Uterus (tissue), 4 donors: Measurements from ENCODE around the gene TSHZ1. TPM values are rescaled to one million over a fixed set of nuclear protein-coding genes. Genes with fewer than 3 reads are reported as not detected.

Source experiments
- DNase-seq, 2 donors: peaks; one replicate each; pipeline ENCODE4 v3.0.0-alpha.2; 2019 to 2020
- H3K27ac ChIP-seq, 2 donors: fragments of 200-600 bp; sonication (generic); 1 replicate in 1 of 2; 2 replicates in 1 of 2; pipeline ENCODE4 v1.5.1; 2016 to 2018
- H3K27me3 ChIP-seq, 2 donors: fragments of 200-600 bp; sonication (generic); one replicate each; pipeline ENCODE4 v1.5.1; 2018 to 2019; ENCODE audit warnings: control low read depth in 1 of 2
- H3K36me3 ChIP-seq, 2 donors: fragments of 200-600 bp; sonication (generic); one replicate each; pipeline ENCODE4 v1.5.1; 2019; ENCODE audit warnings: control low read depth in 1 of 2
- H3K4me1 ChIP-seq, 2 donors: fragments of 200-600 bp; sonication (generic); one replicate each; pipeline ENCODE4 v1.5.1; 2018 to 2019; ENCODE audit warnings: control low read depth in 1 of 2
- H3K4me3 ChIP-seq, 2 donors: fragments of 200-600 bp; sonication (generic); 1 replicate in 1 of 2; 2 replicates in 1 of 2; pipeline ENCODE4 v1.5.1; 2018 to 2019; ENCODE audit warnings: mild to moderate bottlenecking in 1 of 2
- H3K9me3 ChIP-seq, 2 donors: fragments of 200-600 bp; sonication (generic); one replicate each; pipeline ENCODE4 v1.5.1; 2019; ENCODE audit warnings: control low read depth in 1 of 2
- POLR2A ChIP-seq, 2 donors: fragments of 450-650 bp; IDR thresholded peaks; one replicate each; pipeline ENCODE4 v1.6.1; 2016; ENCODE audit warnings: antibody characterized with exemption in 2 of 2, mild to moderate bottlenecking in 1 of 2, moderate library complexity in 1 of 2
- intact Hi-C: fragments of 100-400 bp; cut with DNase I; formaldehyde crosslinking; loops from one replicate; pipeline ENCODE4 v1.15.1; 2023; ENCODE audit warnings: low total_unique reads
- total RNA-seq, 4 donors: library from RNA; depleted of rRNA in 3 of 4; stranded (reverse); fragments of >200 nt in 3 of 4; gene quantifications; one replicate each; pipeline versions ENCODE4 v1.1.0 to v1.2.4, GENCODE V29; 2014 to 2023
- TF ChIP-seq, protein P1 (sequence below), 4 experiments: fragments of 200-600 bp in 2 of 4; fragments of 450-650 bp in 2 of 4; sonication (generic) in 2 of 4; IDR thresholded peaks; one replicate each; pipeline ENCODE4 v1.5.1; 2016 to 2019; ENCODE audit warnings: antibody characterized with exemption in 4 of 4, mild to moderate bottlenecking in 2 of 4, moderate library complexity in 1 of 4
- donor health status: DM: yes; HTN: yes; CAD: no.

The TSHZ1 gene
- total RNA-seq, 4 donors from 2014 or later: 10.0 to 31.9 (median 21.4) TPM

DNA sequence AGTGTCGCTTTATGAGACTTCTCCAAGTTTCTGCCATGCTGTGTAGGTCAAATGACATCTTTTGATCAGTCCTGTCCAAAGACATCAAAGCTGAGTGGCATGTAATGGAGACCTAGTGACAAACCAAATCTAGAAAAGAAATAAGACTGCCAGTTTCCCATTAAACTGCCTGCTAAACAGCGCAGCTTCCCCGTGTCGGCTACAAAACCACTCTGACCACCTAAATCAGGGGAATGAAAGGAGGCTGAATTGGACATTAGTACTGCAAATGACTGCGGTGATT, 57.7 kb downstream of the TSHZ1 start:
- H3K4me3 ChIP-seq: no peak overlapping the region
- intact Hi-C loops: no loop called here
- no peak for TF ChIP-seq POLR2A (IDR thresholded peaks at IDR 0.05)
- TF ChIP-seq, protein P1, sequence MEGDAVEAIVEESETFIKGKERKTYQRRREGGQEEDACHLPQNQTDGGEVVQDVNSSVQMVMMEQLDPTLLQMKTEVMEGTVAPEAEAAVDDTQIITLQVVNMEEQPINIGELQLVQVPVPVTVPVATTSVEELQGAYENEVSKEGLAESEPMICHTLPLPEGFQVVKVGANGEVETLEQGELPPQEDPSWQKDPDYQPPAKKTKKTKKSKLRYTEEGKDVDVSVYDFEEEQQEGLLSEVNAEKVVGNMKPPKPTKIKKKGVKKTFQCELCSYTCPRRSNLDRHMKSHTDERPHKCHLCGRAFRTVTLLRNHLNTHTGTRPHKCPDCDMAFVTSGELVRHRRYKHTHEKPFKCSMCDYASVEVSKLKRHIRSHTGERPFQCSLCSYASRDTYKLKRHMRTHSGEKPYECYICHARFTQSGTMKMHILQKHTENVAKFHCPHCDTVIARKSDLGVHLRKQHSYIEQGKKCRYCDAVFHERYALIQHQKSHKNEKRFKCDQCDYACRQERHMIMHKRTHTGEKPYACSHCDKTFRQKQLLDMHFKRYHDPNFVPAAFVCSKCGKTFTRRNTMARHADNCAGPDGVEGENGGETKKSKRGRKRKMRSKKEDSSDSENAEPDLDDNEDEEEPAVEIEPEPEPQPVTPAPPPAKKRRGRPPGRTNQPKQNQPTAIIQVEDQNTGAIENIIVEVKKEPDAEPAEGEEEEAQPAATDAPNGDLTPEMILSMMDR (IDR thresholded peaks at IDR 0.05): no peak
- no peak overlapping the region for H3K27ac ChIP-seq
- no peaks in the 10 kb centered on the region for H3K9me3 ChIP-seq
- H3K4me1 ChIP-seq: no peaks in the 10 kb centered on the region
- no peak for DNase-seq
- no peaks in the 10 kb centered on the region for H3K27me3 ChIP-seq
- H3K36me3 ChIP-seq: no peaks in the 10 kb centered on the region

DNA sequence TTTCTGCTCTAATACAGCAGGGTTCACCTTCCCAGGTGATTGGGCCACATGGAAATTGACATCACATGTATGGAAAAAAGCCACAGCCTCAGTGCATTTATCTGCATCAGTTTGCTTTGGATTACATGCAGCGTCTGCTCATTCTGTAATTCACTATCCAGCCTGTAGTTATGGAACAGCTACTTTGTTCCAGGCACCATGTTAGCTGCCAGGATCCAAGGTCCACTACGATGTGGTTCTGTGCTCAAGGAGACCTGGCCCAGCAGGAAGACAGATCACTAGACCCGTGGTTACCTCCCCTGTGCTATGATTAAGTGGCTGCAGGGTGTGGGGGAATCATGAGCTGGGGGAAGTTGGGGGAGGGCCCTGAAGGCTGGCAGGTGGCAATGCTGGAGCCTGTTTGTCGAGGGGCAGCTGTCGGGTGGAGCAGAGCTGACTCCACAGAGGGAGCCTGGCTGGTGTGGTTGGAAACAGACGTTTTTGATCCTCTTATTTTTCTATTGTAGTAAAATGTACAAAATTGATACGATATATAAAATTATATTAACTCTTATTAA, 58.6 kb downstream of the TSHZ1 start:
- Histone ChIP-seq H3K9me3 (no peaks in the 10 kb centered on the region), H3K36me3 (no peaks in the 10 kb centered on the region), H3K27me3 (no peaks in the 10 kb centered on the region), H3K27ac (no peak overlapping the region), H3K4me1 (no peaks in the 10 kb centered on the region), H3K4me3 (no peak overlapping the region)
- TF ChIP-seq, protein P1 (IDR thresholded peaks at IDR 0.05): no peak
- no peak for TF ChIP-seq POLR2A (IDR thresholded peaks at IDR 0.05)
- DNase-seq: no peak
- intact Hi-C loops: no loop called here

DNA sequence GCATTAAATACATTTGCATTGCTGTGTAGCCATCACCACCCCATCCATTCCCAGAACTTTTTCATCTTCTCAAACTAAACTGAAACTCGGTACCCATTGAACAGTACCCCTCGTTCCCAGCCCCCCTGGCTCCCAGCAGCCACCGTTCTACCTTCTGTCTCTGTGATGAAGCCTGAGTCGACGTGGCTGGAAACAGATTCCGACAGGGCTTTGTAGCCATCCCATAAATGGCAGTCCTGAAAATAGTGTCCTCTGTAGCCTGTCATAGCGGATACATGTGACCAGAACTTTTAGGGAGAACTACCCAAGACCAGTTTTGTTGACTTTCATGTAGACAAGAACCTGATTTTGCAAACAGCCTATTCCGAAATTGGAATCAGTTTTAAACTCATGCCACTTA, 59.1 kb downstream of the TSHZ1 start:
- TF ChIP-seq POLR2A (IDR thresholded peaks at IDR 0.05): no peak
- TF ChIP-seq, protein P1 (IDR thresholded peaks at IDR 0.05): no peak
- no peaks in the 10 kb centered on the region for H3K27me3 ChIP-seq
- no peak overlapping the region for H3K4me3 ChIP-seq
- H3K27ac ChIP-seq: no peak overlapping the region
- no peaks in the 10 kb centered on the region for H3K9me3 ChIP-seq
- DNase-seq: no peak
- H3K4me1 ChIP-seq: no peaks in the 10 kb centered on the region
- intact Hi-C loops: no loop called here
- H3K36me3 ChIP-seq: no peaks in the 10 kb centered on the region

DNA sequence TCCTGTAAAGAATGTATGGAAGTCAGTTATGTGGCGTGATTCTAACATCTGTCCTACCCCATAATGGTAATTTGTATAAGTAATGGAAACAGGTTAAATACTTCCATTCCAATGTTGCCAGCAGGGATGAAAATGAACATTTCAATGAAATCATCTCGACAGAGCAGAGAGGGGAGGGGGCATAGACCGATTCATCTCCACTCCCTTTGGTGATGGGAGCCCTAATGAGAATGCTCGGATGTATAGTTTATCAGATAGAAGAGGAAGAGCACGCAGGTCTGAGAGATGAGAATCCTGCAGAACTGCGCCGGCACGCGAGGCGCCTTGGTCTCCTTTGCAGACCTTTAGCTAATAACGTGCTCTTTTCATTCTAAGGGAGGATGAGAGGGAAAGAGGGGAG, 61.4 kb downstream of the TSHZ1 start:
- TF ChIP-seq, protein P1 (IDR thresholded peaks at IDR 0.05): no peak
- no peak for TF ChIP-seq POLR2A (IDR thresholded peaks at IDR 0.05)
- Histone ChIP-seq H3K27me3 (no peaks in the 10 kb centered on the region), H3K9me3 (no peaks in the 10 kb centered on the region), H3K4me1 (no peaks in the 10 kb centered on the region), H3K4me3 (no peak overlapping the region), H3K36me3 (no peaks in the 10 kb centered on the region), H3K27ac (no peak overlapping the region)
- intact Hi-C loops: no loop called here
- DNase-seq: no peak

DNA sequence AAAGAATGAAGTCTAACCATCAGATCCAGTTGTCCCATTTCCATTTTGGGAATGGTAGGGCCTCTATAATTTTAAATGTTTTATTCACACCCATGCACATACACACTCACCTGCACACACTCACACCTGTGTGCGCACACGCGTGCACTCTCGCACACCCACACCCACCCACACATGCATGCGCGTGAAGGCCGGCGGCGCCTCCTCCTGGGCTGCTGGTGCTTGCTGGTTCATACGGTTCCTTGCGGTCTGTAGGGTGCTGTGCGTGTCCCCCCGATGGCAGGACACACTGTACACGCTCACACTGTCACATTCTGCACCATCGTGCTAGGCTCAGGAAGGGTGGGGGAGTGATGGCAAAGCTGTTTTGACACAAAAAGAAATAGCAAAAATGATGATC, 63.2 kb downstream of the TSHZ1 start:
- H3K36me3 ChIP-seq: no peaks in the 10 kb centered on the region
- no peaks in the 10 kb centered on the region for H3K4me1 ChIP-seq
- TF ChIP-seq, protein P1 (IDR thresholded peaks at IDR 0.05): no peak
- TF ChIP-seq POLR2A (IDR thresholded peaks at IDR 0.05): no peak
- no peak overlapping the region for H3K4me3 ChIP-seq
- no peak overlapping the region for H3K27ac ChIP-seq
- intact Hi-C loops: no loop called here
- H3K27me3 ChIP-seq: no peaks in the 10 kb centered on the region
- no peak for DNase-seq
- H3K9me3 ChIP-seq: no peaks in the 10 kb centered on the region
